Measurements from ENCODE around the gene RIT1. TPM values are rescaled to one million over a fixed set of nuclear protein-coding genes. Genes with fewer than 3 reads are reported as not detected.

RIT1 gene
- total RNA-seq, 1 experiment from 2014 or later = 14.7 TPM

DNA sequence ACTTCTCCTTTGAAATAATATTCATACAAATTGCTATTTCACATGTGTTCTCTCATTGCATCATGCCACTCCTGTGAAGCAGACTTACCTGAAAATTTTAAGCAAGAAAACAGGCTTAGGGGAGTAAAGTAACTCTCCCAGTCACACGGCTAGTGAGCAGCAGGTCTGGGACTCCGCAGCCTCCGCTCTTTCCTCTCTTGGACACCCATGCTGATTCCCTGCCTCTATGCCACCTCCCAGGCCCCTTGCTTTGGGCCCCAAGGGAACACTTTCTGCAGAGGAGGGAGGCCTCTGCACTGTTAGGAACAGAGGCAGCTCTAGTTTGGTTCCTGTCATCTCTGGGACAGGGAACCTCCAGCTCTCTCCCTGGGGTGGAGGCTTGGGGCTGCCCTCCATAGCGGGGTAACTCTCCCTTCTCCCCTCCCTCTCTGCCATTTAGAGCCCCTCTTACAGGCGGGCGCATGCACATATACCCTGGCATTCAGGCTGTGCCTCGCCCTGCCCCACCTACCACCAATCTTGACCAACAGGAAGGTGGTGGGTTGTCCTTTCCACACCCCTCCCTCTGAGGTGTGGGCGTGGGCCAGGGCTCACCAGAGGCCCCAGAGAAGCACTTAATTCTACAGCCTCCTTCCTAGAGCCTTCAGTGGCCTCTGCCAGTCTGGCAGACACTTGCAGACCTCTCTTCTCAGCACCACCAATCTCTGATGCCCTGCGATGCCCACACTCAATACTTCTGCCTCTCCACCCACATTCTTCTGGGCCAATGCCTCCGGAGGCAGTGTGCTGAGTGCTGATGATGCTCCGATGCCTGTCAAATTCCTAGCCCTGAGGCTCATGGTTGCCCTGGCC is 30.1 kb upstream of the RIT1 start, which contains the start of gene RXFP4:
RXFP4 (plus strand) TSS at position 646 of the 852 bp plus-strand sequence; CDS start at position 718, 72 bp downstream.
- peak; percentile 51 for DNase-seq
- Histone ChIP-seq H3K4me2 (ENCODE audit: low read length) (peak within 1 kb of the TSS; percentile 4; the same call in 1 of the 2 replicates), H3K9ac (ENCODE audit: low read length) (no peak within 1 kb of the TSS), H3K36me3 (ENCODE audit: low read depth, low read length) (peaks cover under 1% of the 10 kb centered on the region; the same call in 1 of the 2 replicates), H3F3A (ENCODE audit: low read length, unreplicated experiment) (no peaks in the 10 kb centered on the region), H2AFZ (ENCODE audit: low read length) (peak within 1 kb of the TSS; percentile 16; the same call in 1 of the 2 replicates), H4K20me1 (ENCODE audit: low read length) (no peaks in the 10 kb centered on the region), H3K27ac (ENCODE audit: low read length) (no peak within 1 kb of the TSS), H3K4me1 (ENCODE audit: insufficient read depth, low read length) (peaks cover 29% of the 10 kb centered on the region), H3K27me3 (ENCODE audit: low read length) (no peaks in the 10 kb centered on the region), H3K79me2 (ENCODE audit: low read length) (no peaks in the 10 kb centered on the region), H3K9me2 (replicated peaks; ENCODE audit: low read length) (no peaks in the 10 kb centered on the region), H3K9me3 (ENCODE audit: low read length) (no peaks in the 10 kb centered on the region), H3K4me3 (ENCODE audit: low read length) (no peak within 1 kb of the TSS)
- intact Hi-C loops (cut with micrococcal nuclease) = no loop called here
- ChIA-PET POLR2A (ENCODE audit: unreplicated experiment) (interaction anchor here (0.5 to 0.7 kb wide), 2 partner anchors 11 to 57 kb away, joined by 3 read pairs; no protein-coding TSS in a partner anchor), CTCF (interaction anchor here (0.7 to 1.1 kb wide), 2 partner anchors 35 to 48 kb away, joined by 4 read pairs; no protein-coding TSS in a partner anchor)
- ATAC-seq = peak; percentile 35
- BruUV-seq (replicated peaks) = no TSS peak
- TF ChIP-seq EZH2 (IDR thresholded peaks at IDR 0.05; ENCODE audit: low read length, unreplicated experiment) (no peak), EZH2phosphoT487 (IDR thresholded peaks at IDR 0.05; ENCODE audit: borderline replicate concordance, low read length) (no peak)
- TF ChIP-seq, protein P1, sequence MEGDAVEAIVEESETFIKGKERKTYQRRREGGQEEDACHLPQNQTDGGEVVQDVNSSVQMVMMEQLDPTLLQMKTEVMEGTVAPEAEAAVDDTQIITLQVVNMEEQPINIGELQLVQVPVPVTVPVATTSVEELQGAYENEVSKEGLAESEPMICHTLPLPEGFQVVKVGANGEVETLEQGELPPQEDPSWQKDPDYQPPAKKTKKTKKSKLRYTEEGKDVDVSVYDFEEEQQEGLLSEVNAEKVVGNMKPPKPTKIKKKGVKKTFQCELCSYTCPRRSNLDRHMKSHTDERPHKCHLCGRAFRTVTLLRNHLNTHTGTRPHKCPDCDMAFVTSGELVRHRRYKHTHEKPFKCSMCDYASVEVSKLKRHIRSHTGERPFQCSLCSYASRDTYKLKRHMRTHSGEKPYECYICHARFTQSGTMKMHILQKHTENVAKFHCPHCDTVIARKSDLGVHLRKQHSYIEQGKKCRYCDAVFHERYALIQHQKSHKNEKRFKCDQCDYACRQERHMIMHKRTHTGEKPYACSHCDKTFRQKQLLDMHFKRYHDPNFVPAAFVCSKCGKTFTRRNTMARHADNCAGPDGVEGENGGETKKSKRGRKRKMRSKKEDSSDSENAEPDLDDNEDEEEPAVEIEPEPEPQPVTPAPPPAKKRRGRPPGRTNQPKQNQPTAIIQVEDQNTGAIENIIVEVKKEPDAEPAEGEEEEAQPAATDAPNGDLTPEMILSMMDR (conservative IDR thresholded peaks at IDR 0.05; ENCODE audit: low read depth, low read length) = no peak

DNA sequence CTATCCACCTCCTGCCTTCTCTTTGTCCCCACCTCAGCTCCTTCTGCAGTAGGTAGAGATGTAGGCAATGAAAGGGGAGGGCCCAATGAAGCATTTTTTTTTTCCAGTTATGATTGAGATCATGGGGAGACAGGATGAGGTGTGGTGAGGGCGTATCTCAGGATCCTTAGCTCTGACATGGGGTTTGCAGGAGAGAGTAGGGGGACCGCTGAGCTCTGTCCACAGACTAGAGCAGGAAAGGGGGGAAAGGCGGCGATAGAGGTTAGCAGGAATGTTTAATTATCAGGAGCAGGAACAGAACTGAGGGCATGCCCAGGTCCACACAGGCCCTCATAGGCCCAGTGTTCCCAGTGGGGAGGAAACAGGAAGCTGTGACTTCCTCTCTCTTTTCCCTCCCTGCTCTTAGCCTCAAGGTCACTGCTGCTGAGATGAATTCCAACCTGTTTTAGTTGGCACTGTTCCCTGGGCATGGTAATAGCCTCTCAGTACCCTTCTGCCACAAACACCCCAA is 29.4 kb upstream of the RIT1 start:
- H2AFZ ChIP-seq (ENCODE audit: low read length) = peak overlapping the region; percentile 16; the same call in 1 of the 2 replicates
- no peaks in the 10 kb centered on the region for H3K9me2 ChIP-seq (replicated peaks; ENCODE audit: low read length)
- H3K9ac ChIP-seq (ENCODE audit: low read length) = no peak overlapping the region
- peaks cover 29% of the 10 kb centered on the region for H3K4me1 ChIP-seq (ENCODE audit: insufficient read depth, low read length)
- no peaks in the 10 kb centered on the region for H4K20me1 ChIP-seq (ENCODE audit: low read length)
- peaks cover 4% of the 10 kb centered on the region for H3F3A ChIP-seq (ENCODE audit: low read length, unreplicated experiment)
- H3K4me3 ChIP-seq (ENCODE audit: low read length) = no peak overlapping the region
- TF ChIP-seq, protein P1 (conservative IDR thresholded peaks at IDR 0.05; ENCODE audit: low read depth, low read length) = no peak
- ChIA-PET CTCF (interaction anchor here (0.7 to 1.1 kb wide), 2 partner anchors 36 to 49 kb away, joined by 4 read pairs; no protein-coding TSS in a partner anchor), POLR2A (ENCODE audit: unreplicated experiment) (interaction anchor here (0.7 kb wide), 1 partner anchor 10 kb away, joined by 3 read pairs; no protein-coding TSS in a partner anchor)
- intact Hi-C loops (cut with micrococcal nuclease) = no loop called here
- BruUV-seq (replicated peaks) = no TSS peak
- no peaks in the 10 kb centered on the region for H3K27me3 ChIP-seq (ENCODE audit: low read length)
- peak; percentile 14 for ATAC-seq
- no peaks in the 10 kb centered on the region for H3K36me3 ChIP-seq (ENCODE audit: low read depth, low read length)
- DNase-seq = peak; percentile 56
- H3K27ac ChIP-seq (ENCODE audit: low read length) = no peak overlapping the region
- H3K9me3 ChIP-seq (ENCODE audit: low read length) = no peaks in the 10 kb centered on the region
- H3K4me2 ChIP-seq (ENCODE audit: low read length) = no peak overlapping the region
- no peaks in the 10 kb centered on the region for H3K79me2 ChIP-seq (ENCODE audit: low read length)
